ENCODE data around the gene METTL27. TPM values are rescaled to one million over a fixed set of nuclear protein-coding genes. Genes with fewer than 3 reads are reported as not detected.
"Not testable (repeated sequence)": the region's sequence is repeated elsewhere in the genome, so short reads cannot be mapped to it uniquely, and the experiment has no call there.

The METTL27 gene
- total and polyA plus RNA-seq, 9 of the 15 experiments (the other 6 are each of a cell fraction or from before 2014, with no cell fraction given): 0.08 to 0.82 (median 0.33) TPM; not detected in 4

- intact Hi-C loops (cut with micrococcal nuclease): loop anchor here (5.0 kb wide), 1 partner anchor 228 kb away; the partner anchor contains the start of gene ELN
- BruUV-seq (replicated peaks): no TSS peak
Measured at GRCh38 chr7:73799282-73800141, 42.8 kb downstream of the METTL27 start.

GRCh38 chr7:73797176-73797575 is 45.1 kb downstream of the METTL27 start:
- H3K27ac ChIP-seq (ENCODE audit: extremely low read depth, low read depth, low read length); H3K27me3 ChIP-seq (ENCODE audit: control insufficient read depth in 2 of 2, insufficient read depth in 2 of 2, low read length in 2 of 2); H3K79me2 ChIP-seq (ENCODE audit: control insufficient read depth, insufficient read depth, low read length); DNase-seq (ENCODE audit: extremely low read depth in 1 of 4, low spot score in 3 of 4); CTCF ChIA-PET (ENCODE audit: low intra/inter-chr PET ratio); H3K36me3 ChIP-seq (ENCODE audit: control insufficient read depth, insufficient read depth, low read length); H3K9ac ChIP-seq (ENCODE audit: insufficient read depth in 1 of 2, low read depth in 2 of 2, low read length in 2 of 2); H3K9me3 ChIP-seq (replicated peaks; ENCODE audit: control insufficient read depth, insufficient read depth, low read depth, low read length); FAIRE-seq; BruUV-seq (replicated peaks); H4K20me1 ChIP-seq (replicated peaks; ENCODE audit: control insufficient read depth, insufficient read depth, low read length); intact Hi-C loops (cut with micrococcal nuclease); POLR2A ChIA-PET; in situ Hi-C loops (cut with MboI); H3K9me1 ChIP-seq (ENCODE audit: control insufficient read depth, insufficient read depth, low read length); H3K4me3 ChIP-seq; H3K4me2 ChIP-seq (ENCODE audit: insufficient read depth, low read length); H2AFZ ChIP-seq (ENCODE audit: low read depth, low read length); ATAC-seq: not testable (repeated sequence)
- peaks cover 21 to 24% of the 10 kb centered on the region in 2 experiments for H3K4me1 ChIP-seq (replicated peaks in 1 of 2; ENCODE audit: control insufficient read depth in 2 of 2, insufficient read depth in 2 of 2, low read length in 2 of 2)
- 93% methylated on average over 8 of the region's 34 CpGs for WGBS (ENCODE audit: insufficient coverage, low coverage, missing lambda C conversion rate)

More at GRCh38 chr7:73799282-73800141, 42.8 kb downstream of the METTL27 start:
- H3K36me3 ChIP-seq (ENCODE audit: control insufficient read depth, insufficient read depth, low read length): no peaks in the 10 kb centered on the region
- H3K9me3 ChIP-seq (replicated peaks; ENCODE audit: control insufficient read depth, insufficient read depth, low read depth, low read length): no peaks in the 10 kb centered on the region
- H3K9me1 ChIP-seq (ENCODE audit: control insufficient read depth, insufficient read depth, low read length): no peaks in the 10 kb centered on the region
- 18% methylated on average over 10 of the region's 10 CpGs for WGBS (ENCODE audit: insufficient coverage, low coverage, missing lambda C conversion rate)
- POLR2A ChIA-PET: interaction anchor here (0.6 kb wide), 1 partner anchor 80 kb away, joined by 3 read pairs; no protein-coding TSS in a partner anchor
- FAIRE-seq (no peak), DNase-seq (ENCODE audit: extremely low read depth in 1 of 4, low spot score in 3 of 4) (no peak), ATAC-seq (peak; percentile 42; the same call in 2 of the 3 replicates)
- H3K4me3 ChIP-seq: no peak overlapping the region
- H3K9ac ChIP-seq (ENCODE audit: insufficient read depth in 1 of 2, low read depth in 2 of 2, low read length in 2 of 2): no peak overlapping the region
- H2AFZ ChIP-seq (ENCODE audit: low read depth, low read length): peak overlapping the region; percentile 48
- TF ChIP-seq MXI1 (IDR thresholded peaks at IDR 0.05; ENCODE audit: low read depth, low read length): no peak
- peak; percentile 35; the same call in 1 of the 2 replicates for TF ChIP-seq LEF1 (IDR thresholded peaks at IDR 0.05)
- TF ChIP-seq JUND (IDR thresholded peaks at IDR 0.05; ENCODE audit: borderline replicate concordance, low read depth, low read length): peak; percentile 15; the same call in 1 of the 2 replicates
- TF ChIP-seq JUND (tag; IDR thresholded peaks at IDR 0.05; ENCODE audit: borderline replicate concordance, low read depth, low read length): no peak
- in situ Hi-C loops (cut with MboI): no loop called here
- H4K20me1 ChIP-seq (replicated peaks; ENCODE audit: control insufficient read depth, insufficient read depth, low read length): no peaks in the 10 kb centered on the region
- H3K4me1 ChIP-seq (replicated peaks in 1 of 2; ENCODE audit: control insufficient read depth in 2 of 2, insufficient read depth in 2 of 2, low read length in 2 of 2): peaks cover under 1 to 3% of the 10 kb centered on the region in 2 experiments; a peak in 4 of 5 replicates
- no peaks in the 10 kb centered on the region for H3K79me2 ChIP-seq (ENCODE audit: control insufficient read depth, insufficient read depth, low read length)
- no peak overlapping the region for H3K4me2 ChIP-seq (ENCODE audit: insufficient read depth, low read length)
- H3K27ac ChIP-seq (ENCODE audit: extremely low read depth, low read depth, low read length): no peak overlapping the region
- CTCF ChIA-PET (ENCODE audit: low intra/inter-chr PET ratio): no interaction called here
- H3K27me3 ChIP-seq (ENCODE audit: control insufficient read depth in 2 of 2, insufficient read depth in 2 of 2, low read length in 2 of 2): no peaks in the 10 kb centered on the region
